Subcutaneous adipose tissue (tissue), 4 donors: ENCODE data around the gene RER1. TPM values are rescaled to one million over a fixed set of nuclear protein-coding genes. Genes with fewer than 3 reads are reported as not detected.

ENCODE experiments used
- CTCF ChIP-seq: fragments of 450-650 bp; IDR thresholded peaks from one replicate; pipeline ENCODE4 v1.5.1; 2016; ENCODE audit warnings: low read depth, mild to moderate bottlenecking, control low read depth, antibody characterized with exemption, moderate library complexity
- total RNA-seq, 4 donors: library from RNA; depleted of rRNA; stranded (reverse); fragments of >200 nt; gene quantifications; one replicate each; pipeline ENCODE4 v1.1.0, GENCODE V29; 2016

RER1 gene
- total RNA-seq, 4 donors from 2014 or later = 60.5 to 92.3 (median 76.4) TPM

- TF ChIP-seq CTCF = no peak
Measured at GRCh38 chr1:2435746-2436355, 44.2 kb downstream of the RER1 start.

- TF ChIP-seq CTCF = no peak
Measured at GRCh38 chr1:2436876-2437275, 45.2 kb downstream of the RER1 start.

DNA sequence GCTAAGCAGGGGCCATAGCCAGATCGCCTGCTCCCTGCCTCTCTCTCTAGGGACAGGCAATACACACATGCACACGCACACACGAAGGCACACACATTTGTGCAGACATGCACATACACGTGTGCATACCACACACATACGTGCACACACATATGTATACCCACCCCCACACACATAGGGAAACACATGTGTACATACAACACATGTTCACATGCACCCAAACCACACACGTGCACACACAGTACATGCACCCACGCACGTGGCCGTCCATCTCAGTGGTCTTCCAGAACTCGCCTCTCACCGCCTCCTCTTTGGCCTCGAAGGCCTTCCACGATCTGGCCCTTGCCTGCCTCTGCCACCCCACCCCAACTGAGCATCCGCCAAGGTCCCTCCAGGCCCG, 46.0 kb downstream of the RER1 start:
- no peak for TF ChIP-seq CTCF

GRCh38 chr1:2438038-2438437, 46.4 kb downstream of the RER1 start:
- no peak for TF ChIP-seq CTCF

GRCh38 chr1:2438641-2439040, 47.0 kb downstream of the RER1 start:
- TF ChIP-seq CTCF = no peak

DNA sequence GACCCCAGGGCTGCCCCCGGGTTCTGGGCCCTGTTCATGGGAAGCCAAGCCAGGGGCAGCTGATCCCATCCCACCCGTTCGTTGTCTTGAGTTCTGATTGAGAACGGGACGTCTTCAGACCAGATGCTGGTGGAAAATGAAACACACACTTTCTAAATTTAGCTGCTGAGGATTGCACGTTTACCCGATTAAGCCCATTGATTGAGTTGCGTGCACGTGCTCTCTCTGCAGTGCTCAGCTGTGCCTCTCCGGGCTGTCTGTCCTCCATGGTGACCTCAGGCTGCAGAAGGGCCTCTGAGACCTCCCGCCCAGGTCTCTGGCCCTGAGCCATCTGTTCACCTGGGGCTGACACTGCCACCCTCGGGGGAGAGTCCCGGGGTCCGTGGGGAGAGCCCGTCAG, 47.7 kb downstream of the RER1 start:
- no peak for TF ChIP-seq CTCF

GRCh38 chr1:2441746-2442145, 50.1 kb downstream of the RER1 start:
- TF ChIP-seq CTCF = no peak
